Fibroblast of skin of left quadriceps (primary cell): ENCODE data around the gene TTC7B.
A peak's percentile ranks its signal among the peaks of the same experiment; 100 is the strongest.
"Not testable (repeated sequence)": the region's sequence is repeated elsewhere in the genome, so short reads cannot be mapped to it uniquely, and the experiment has no call there.

Experiments
- DNase-seq, 2 experiments: peaks; one replicate each; pipeline ENCODE4 v3.0.0-alpha.2; 2013; ENCODE audit warnings: low read depth in 2 of 2

The TTC7B gene

DNA sequence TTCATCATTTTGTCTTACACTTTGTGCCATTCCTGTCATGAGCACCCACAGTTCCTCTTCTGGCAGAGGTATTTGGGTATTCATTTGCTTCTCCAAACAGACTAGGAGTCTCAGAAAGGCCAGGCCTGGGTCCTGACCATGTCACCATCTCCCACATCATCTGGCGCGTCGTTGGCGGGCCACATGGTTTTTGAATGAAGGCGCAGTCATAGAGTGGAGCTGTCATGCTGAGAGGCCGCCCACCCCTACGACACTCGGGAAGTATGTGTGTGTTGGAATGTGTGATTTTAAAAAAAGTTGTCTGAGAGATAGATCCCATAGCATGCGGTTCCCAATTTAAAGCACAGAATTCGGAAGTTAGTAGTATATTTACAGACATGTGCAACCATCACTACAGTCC lies 15.6 kb upstream of the TTC7B start:
- DNase-seq = no peak

GRCh38 chr14:90830931-90831701 lies 14.9 kb upstream of the TTC7B start:
- no peak for DNase-seq

DNA sequence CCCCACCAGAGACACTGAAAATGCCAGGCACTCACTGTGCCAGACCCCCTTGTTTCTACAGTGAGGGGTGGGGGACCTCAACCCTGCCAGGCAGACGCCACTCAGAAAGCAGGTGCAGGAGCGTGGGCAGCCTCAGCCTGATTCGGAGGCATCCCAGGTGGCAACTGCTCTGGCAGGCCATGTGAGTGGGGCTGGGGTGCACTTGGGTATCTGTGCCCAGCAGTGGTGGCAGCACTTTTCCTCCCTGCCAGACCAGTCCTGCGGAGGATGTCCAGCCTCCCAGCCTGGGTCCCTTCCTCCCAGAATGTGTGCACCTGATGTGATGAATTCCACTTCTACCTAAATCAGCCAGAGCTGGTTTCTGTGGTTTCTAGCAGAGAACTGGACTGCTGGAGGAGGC lies 13.4 kb upstream of the TTC7B start:
- DNase-seq = no peak

DNA sequence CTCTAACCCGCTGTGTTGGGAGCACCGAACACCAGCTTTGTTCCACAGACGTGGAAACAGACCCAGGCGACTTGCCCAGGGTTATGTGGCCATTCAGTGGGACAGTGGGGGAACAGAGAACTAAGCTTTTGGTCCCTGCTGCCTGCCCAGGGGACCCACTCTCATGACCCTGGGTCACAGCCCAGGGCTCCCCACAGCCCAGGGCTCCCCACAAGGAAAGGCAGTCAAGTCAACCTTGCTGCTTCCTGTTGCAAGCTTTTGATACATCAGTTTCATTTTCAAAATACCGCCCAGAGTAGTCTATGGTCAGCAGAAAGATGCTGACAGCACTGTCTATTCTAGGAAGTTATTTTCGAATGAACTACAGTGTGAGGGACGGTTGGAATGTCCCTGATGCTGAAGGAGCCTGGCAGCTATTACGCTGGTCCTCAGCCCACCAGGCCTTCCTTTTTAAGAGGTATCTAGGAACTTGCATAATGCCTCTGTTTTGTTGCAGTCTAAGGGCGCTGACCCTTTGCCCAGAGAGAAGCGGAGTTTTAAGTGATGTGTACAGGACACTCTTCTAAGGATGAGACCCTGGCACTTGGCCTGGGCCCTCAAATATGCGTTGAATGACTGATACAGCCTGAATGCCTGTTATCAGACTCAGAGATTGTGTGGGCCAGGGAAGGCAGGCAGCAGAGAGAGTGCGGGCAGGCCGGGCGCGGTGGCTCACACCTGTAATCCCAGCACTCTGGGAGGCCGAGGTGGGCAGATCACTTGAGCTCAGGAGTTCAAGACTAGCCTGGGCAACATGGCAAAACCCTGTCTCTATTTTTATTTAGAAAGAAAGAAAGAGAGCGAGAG lies 12.6 kb upstream of the TTC7B start:
- no peak for DNase-seq

DNA sequence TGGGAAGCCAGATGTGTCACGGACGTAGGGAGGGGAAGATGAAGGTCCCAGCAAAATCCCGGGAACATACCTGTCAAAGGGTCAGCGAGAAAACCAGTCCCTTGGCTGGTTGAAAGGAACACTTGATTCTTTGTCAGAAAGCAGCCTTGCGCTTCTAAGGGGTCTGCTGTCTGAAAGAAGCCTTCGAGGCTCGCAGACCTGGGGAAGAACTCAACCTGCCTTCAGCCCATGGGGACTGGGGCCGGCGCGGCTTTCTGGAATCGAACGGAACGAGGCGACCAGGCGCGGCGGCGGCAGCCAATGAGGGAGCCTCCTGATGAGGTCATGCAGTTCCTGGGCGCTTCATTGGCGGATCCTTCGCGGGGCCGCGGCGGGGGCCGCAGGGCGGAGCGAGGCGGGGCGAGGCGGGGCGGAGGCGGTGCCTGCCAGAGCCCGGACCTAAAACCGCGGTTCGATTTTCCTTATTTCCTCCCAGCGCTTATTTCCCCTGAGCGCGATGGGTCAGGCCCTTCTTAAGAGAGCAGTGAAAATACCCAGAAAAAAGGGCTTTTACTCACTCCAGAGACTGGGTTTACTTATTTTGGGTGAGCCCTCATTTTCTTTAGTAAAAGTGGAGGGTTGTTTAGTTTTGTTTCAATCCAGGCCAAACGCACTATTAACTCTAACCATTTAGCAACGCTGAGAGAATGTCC lies 11.8 kb upstream of the TTC7B start:
- peak; percentile 67 to 71 for DNase-seq

- DNase-seq = not testable (repeated sequence)
Observed at GRCh38 chr14:90823542-90823941, 7.3 kb upstream of the TTC7B start.

DNA sequence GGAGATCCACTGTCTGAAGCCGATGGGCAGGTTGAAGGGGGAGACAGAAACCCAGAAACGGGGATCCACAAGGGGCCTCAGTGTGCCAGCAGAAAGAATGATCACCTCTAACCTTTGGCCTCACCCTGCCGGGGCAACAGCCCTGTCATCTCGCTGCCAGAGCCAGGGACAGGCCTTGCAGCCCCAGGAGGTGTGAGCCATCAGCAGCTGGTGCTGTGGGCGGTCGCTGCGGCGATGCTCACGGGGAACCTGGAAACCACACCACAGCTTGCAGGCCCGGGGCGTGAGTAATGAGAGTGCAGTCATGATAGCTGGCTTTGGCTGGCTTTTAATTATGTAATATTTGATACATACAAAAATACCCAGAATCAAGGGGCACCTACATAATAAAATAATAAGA lies 4.7 kb upstream of the TTC7B start:
- no peak for DNase-seq

- DNase-seq = no peak
Observed at GRCh38 chr14:90819734-90820393, 3.6 kb upstream of the TTC7B start.

DNA sequence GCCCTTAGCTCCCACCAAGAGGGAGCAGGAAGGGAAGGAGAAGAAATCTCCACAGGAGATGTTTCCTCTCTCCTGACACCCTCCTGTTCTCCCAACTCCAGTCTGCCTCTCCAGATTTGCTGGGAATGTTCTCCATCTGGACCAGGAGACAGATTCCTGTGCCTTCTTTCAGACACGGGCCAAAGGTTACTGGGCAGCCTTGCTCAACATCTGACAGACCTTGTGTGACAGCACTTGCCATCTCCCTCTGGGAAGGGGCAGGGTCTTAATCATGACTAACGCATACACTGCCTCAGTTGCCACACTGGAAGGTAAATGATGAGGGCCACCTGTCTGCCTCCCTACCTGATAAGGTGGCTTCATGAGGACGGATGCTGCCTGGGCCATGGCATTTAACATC lies 2.5 kb upstream of the TTC7B start:
- DNase-seq = no peak

- DNase-seq = no peak
Observed at GRCh38 chr14:90816681-90817436, 629 bp upstream of the TTC7B start.

GRCh38 chr14:90815572-90815821 lies 733 bp downstream of the TTC7B start:
- no peak for DNase-seq

- no peak for DNase-seq
Observed at GRCh38 chr14:90814806-90815571, 1.2 kb downstream of the TTC7B start.

- no peak for DNase-seq
Observed at GRCh38 chr14:90813442-90813841, 2.8 kb downstream of the TTC7B start.

- no peak for DNase-seq
Observed at GRCh38 chr14:90812109-90812508, 4.1 kb downstream of the TTC7B start.

DNA sequence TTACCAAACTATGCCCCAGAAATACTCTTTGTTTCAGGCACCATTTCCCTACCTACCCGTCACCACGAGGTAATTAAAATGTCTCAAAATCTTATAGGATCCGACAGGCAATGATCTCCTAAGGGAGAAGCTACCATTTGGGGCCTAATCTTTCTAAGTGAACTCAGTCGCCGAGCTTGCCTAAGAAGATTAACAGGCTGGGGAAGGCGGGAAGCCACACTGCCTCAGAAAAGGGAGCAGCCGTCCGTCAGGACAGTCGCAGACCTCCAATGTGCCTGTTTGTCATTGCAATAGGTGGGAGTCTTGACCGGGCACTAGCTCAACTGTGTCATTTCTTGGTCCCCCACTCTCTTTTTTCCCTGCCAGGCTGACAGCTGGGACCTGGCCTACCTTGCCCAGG lies 4.6 kb downstream of the TTC7B start:
- DNase-seq = no peak

DNA sequence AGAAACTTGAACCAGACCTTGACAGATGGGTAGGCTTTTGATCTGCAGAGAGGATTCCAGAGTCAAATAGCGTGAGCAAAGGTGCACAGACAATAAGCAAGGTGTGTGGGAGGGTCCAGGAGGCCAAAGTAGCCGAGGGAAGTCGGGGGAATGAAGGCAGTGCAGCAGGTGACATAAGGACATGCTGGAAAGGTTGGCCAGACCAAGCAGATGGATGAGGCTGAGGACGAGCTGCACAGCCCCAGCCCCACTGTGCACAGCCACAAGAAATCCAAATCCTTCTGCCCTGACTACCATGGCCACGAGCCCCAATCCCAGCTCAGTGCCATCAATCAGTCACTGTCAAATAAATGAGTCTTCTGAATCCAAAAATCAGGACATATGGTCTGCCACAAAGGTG lies 5.4 kb downstream of the TTC7B start:
- DNase-seq = no peak

DNA sequence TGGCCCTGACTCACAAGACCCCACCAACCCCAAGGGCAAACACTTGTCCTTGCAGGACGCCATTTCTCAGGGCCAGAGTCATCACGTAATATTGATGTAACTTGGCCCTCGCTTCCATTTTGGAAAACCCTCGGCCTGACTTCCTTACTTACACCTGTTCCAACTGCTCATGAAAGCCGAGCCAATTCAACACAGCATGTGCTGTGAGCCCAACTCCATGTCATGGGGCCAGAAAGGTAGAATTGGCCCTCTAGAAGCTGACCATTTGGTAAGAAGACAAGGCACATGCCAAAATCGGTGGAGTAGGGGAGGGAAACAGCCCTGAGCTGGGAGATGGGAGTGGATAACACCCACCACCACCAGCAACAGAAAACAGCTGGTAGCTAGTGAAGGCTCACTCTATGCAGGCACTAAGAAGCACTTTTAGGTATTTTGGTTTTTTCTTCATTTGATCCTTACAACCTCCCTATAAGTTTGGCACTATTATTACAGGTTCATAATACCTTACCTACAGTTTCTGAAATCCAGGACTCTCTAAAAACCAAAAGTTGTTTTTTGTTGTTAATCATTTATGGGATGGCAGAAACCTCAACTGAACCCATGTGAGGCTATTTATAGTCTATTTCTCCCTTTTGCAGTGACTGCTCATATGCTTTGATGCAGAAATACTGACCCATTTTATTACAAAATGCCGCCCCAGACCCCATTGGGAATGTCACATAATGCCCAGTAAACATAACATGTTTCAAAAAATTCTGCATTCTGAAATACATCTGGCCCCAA lies 6.5 kb downstream of the TTC7B start:
- no peak for DNase-seq

- no peak for DNase-seq
Observed at GRCh38 chr14:90808759-90809529, 7.3 kb downstream of the TTC7B start.

- no peak for DNase-seq
Observed at GRCh38 chr14:90807060-90807459, 9.2 kb downstream of the TTC7B start.
